GM18858 (cell line): ENCODE data around the gene DNTTIP2.
"Not testable (repeated sequence)": the region's sequence is repeated elsewhere in the genome, so short reads cannot be mapped to it uniquely, and the experiment has no call there.

Source experiments
- ATAC-seq: cut with Tn5 transposase; IDR thresholded peaks from one replicate; pipeline ENCODE4 v1.9.1; 2021; ENCODE audit not compliant: unreplicated experiment

Gene DNTTIP2

GRCh38 chr1:93876244-93876643 lies 2.8 kb downstream of the DNTTIP2 start:
- no peak for ATAC-seq

GRCh38 chr1:93874025-93874651 lies 4.9 kb downstream of the DNTTIP2 start:
- ATAC-seq = no peak

- ATAC-seq = no peak
Observed at GRCh38 chr1:93871366-93871765, 7.6 kb downstream of the DNTTIP2 start.

- no peak for ATAC-seq
Observed at GRCh38 chr1:93869653-93870052, 9.4 kb downstream of the DNTTIP2 start.

- not testable (repeated sequence) for ATAC-seq
Observed at GRCh38 chr1:93868492-93868891, 10.5 kb downstream of the DNTTIP2 start.

GRCh38 chr1:93865253-93865652 lies 13.8 kb downstream of the DNTTIP2 start:
- no peak for ATAC-seq

GRCh38 chr1:93864175-93864574 lies 14.8 kb downstream of the DNTTIP2 start:
- no peak for ATAC-seq

- ATAC-seq = not testable (repeated sequence)
Observed at GRCh38 chr1:93857653-93858052, 21.4 kb downstream of the DNTTIP2 start.

GRCh38 chr1:93855983-93856382 lies 23.0 kb downstream of the DNTTIP2 start:
- not testable (repeated sequence) for ATAC-seq

GRCh38 chr1:93853940-93854339 lies 25.1 kb downstream of the DNTTIP2 start:
- no peak for ATAC-seq

GRCh38 chr1:93851878-93852277 lies 27.1 kb downstream of the DNTTIP2 start:
- no peak for ATAC-seq

- no peak for ATAC-seq
Observed at GRCh38 chr1:93851327-93851712, 27.7 kb downstream of the DNTTIP2 start.

GRCh38 chr1:93850687-93851326 lies 28.2 kb downstream of the DNTTIP2 start:
- ATAC-seq = not testable (repeated sequence)

GRCh38 chr1:93848350-93848883 lies 30.6 kb downstream of the DNTTIP2 start:
- ATAC-seq = no peak

GRCh38 chr1:93847811-93848288 lies 31.2 kb downstream of the DNTTIP2 start:
- peak; percentile 2 for ATAC-seq

- ATAC-seq = peak; percentile 59
Observed at GRCh38 chr1:93846992-93847810, 31.8 kb downstream of the DNTTIP2 start.

GRCh38 chr1:93846206-93846991 lies 32.6 kb downstream of the DNTTIP2 start:
- ATAC-seq = peak; percentile 29

GRCh38 chr1:93845538-93846205 lies 33.3 kb downstream of the DNTTIP2 start:
- ATAC-seq = no peak

- ATAC-seq = no peak
Observed at GRCh38 chr1:93844262-93845045, 34.6 kb downstream of the DNTTIP2 start.
